NT2/D1 (cell line): Measurements from ENCODE around the gene CD164L2.

Experiments
- DNase-seq: peaks from one replicate; pipeline ENCODE4 v3.0.0-alpha.2; 2011; ENCODE audit warnings: low read depth, low spot score
- H3K27me3 ChIP-seq: 2 replicates; pipeline ENCODE4 v1.6.0; 2011; ENCODE audit warnings: mild to moderate bottlenecking; ENCODE audit not compliant: insufficient read length, insufficient read depth
- H3K36me3 ChIP-seq: 2 replicates; pipeline ENCODE4 v1.6.1; 2011; ENCODE audit warnings: mild to moderate bottlenecking, low read length, mixed read lengths; ENCODE audit not compliant: insufficient read depth, insufficient read length
- H3K4me1 ChIP-seq: 2 replicates; pipeline ENCODE4 v1.5.1; 2011; ENCODE audit not compliant: insufficient read depth, insufficient read length
- H3K4me3 ChIP-seq: 2 replicates; pipeline ENCODE4 v1.5.1; 2011; ENCODE audit warnings: low read depth; ENCODE audit not compliant: insufficient read length
- H3K9ac ChIP-seq: 2 replicates; pipeline ENCODE4 v1.6.0; 2011; ENCODE audit warnings: low read depth; ENCODE audit not compliant: insufficient read length
- H3K9me3 ChIP-seq: 2 replicates; pipeline ENCODE4 v1.5.1; 2011; ENCODE audit warnings: mild to moderate bottlenecking, low read length; ENCODE audit not compliant: insufficient read depth
- SUZ12 ChIP-seq: IDR thresholded peaks from 2 replicates; pipeline ENCODE4 v1.6.1; 2011; ENCODE audit not compliant: insufficient read length, insufficient read depth; ENCODE audit errors: extremely low read depth
- YY1 ChIP-seq: IDR thresholded peaks from 2 replicates; pipeline ENCODE4 v1.6.1; 2011; ENCODE audit not compliant: insufficient read length, insufficient read depth
- ZNF274 ChIP-seq: IDR thresholded peaks from 2 replicates; pipeline ENCODE4 v1.6.1; 2011; ENCODE audit warnings: mild to moderate bottlenecking, low read depth, low read length

Gene CD164L2

DNA sequence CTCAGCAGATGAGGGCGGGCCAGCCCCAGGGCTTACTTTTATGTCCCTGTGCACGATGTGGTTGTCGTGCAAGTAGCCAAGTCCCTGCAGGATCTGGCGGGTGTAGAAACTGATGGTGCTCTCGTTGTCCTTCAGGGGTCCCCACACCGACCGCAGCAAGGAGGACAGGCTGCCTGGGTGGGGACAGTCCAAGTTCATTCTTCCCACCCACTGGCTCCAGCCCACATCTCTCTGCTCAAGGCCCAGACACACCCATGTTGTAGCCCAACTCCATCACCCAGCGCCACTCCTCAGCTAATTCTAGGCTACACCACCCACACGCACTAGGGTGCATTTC, 23.3 kb downstream of the CD164L2 start:
- Histone ChIP-seq H3K9ac (no peak overlapping the region), H3K9me3 (no peaks in the 10 kb centered on the region), H3K4me1 (peaks cover 28% of the 10 kb centered on the region), H3K4me3 (no peak overlapping the region), H3K27me3 (peaks cover 20% of the 10 kb centered on the region), H3K36me3 (peaks cover 64% of the 10 kb centered on the region)
- no peak for DNase-seq
- TF ChIP-seq YY1 (no peak), ZNF274 (no peak), SUZ12 (no peak)

DNA sequence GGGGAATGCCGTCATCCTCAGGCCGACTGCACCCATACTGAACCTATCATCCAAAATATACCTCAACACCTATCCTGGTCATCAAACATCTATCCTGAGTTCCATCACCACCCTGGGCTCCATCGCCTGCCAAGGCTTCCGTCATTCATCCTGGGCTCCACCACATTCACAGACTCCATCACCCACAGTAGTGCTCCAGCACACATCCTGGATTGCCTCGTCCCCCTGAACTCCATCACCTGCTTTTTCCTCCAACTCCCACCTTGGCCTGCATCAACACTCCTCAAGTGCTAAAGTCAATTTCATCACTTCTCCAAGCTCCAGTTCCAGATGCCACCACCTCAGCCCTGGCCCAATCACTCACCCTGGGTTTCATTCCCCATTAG, 24.2 kb downstream of the CD164L2 start:
- DNase-seq = no peak
- H3K36me3 ChIP-seq = peaks cover 65% of the 10 kb centered on the region
- H3K9me3 ChIP-seq = no peaks in the 10 kb centered on the region
- H3K4me3 ChIP-seq = no peak overlapping the region
- H3K9ac ChIP-seq = no peak overlapping the region
- peaks cover 20% of the 10 kb centered on the region for H3K27me3 ChIP-seq
- no peak for TF ChIP-seq SUZ12
- TF ChIP-seq YY1 = no peak
- no peak for TF ChIP-seq ZNF274
- peaks cover 22% of the 10 kb centered on the region for H3K4me1 ChIP-seq

DNA sequence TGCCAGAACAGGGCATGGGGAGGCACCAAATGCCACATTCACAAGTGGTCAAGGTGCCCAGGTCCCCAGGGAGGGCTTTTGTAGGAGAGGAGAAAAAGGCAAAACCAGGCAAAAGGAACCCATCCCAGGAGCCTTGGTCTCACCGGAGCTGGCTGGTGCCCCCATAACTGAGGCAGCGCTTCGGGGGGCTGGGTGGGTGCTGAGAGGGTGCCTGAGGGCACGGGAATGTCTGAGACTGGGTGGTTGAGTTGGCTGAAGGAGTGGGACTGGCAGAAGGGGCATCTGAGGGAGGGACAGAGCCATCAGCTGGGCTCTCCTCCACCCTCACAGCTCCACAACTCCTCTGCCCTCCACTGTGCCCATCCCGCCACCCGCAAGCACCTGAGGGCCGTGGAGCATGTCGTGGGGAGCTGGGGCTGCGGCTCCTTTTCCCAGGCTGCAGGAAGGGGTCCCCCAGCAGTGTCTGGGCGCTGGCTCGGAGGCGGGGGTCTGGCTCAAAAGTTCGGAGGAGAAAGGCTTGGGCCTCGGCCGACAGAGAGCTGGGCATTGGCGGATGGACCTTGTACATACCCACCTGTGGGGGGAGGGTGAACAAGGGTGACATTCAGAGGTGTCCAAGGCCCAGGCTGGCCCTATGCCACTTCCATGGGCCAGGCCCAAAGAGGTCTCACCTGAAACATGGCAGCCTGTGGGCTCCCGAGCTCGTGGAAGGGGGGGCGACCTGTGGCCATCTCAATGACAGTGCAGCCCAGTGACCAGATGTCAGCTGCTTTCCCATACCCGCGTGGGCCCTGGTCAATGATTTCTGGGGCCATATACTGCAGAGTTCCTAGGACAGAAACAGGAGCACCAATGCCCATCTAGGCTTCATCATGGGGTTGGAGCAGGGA, 24.9 kb downstream of the CD164L2 start:
- Histone ChIP-seq H3K9me3 (no peaks in the 10 kb centered on the region), H3K36me3 (peaks cover 71% of the 10 kb centered on the region), H3K4me3 (no peak overlapping the region), H3K27me3 (peaks cover 20% of the 10 kb centered on the region), H3K4me1 (peaks cover 23% of the 10 kb centered on the region), H3K9ac (peak overlapping the region; percentile 45)
- TF ChIP-seq YY1 (no peak), SUZ12 (no peak), ZNF274 (no peak)
- no peak for DNase-seq

DNA sequence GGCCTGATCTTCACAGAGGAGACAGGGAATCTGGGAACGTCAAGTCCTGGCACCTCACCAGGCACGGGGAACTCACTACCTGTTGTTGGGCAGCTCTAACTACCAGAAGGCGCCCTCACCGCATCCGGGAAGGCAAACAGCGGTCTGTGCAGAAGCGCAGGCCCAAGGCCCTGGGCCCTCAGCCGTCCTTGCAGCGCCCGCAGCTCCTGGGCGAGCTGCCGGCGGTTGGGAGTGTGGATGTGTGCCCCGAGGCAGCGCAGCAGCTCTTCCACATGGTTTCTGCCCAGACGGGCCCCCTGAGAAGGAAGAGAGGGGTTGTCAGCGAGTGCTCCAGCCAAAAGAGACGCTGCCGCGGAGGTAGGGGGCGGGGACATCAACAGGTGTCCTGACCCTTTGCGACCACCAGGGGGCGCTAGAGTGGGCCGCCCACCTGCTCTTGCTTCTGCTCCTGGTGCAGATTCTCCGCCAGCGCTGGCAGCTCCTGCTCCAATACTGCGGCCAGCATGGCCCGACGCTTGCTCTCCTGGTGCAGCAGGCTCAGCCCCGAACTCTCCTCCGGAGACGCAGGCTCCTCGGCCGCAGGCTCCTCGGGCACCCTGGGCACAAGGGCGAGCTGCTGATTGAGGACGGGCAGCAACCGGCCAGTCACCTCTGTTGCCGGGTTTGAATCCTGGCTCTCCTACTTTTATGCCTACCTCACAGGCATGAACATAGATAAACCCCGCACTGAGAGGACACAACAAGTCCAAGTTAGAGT, 25.7 kb downstream of the CD164L2 start:
- Histone ChIP-seq H3K9me3 (no peaks in the 10 kb centered on the region), H3K4me1 (peaks cover 21% of the 10 kb centered on the region), H3K4me3 (no peak overlapping the region), H3K27me3 (peaks cover 20% of the 10 kb centered on the region), H3K9ac (peak overlapping the region; percentile 45), H3K36me3 (peaks cover 66% of the 10 kb centered on the region)
- TF ChIP-seq YY1 = no peak
- TF ChIP-seq SUZ12 = no peak
- no peak for TF ChIP-seq ZNF274
- no peak for DNase-seq

DNA sequence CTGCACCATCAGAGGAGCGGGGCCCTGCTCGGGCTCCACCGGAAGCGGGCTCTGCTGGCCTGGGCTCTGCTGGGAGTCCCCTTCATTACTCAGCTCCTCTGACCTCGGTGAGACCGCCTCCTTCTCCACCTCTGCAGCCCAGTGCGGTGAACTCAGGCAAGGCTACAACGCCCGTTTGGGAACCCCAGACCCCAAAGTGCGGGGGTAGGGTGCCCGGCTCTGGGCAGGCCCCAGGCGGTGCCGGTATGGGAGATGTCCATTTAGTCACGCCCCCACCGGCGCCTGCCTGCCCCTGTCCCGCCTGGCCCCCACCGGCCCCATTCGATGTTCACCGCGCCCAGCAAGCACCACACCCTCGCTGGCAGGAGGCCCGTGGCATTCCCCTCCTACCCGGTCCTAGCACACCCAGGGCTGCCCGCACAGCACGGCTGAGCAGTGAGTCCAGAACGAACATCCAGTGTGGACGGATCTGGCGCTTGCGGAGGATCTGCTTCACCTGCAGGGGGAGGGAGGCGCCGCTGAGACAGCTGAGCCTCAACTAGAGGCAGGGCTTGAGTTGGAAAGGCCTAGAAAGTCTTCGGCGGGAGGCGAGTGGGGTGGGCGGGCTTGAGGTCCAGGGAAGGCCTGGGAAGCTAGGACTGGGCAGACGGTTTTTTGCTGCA, 26.4 kb downstream of the CD164L2 start:
- Histone ChIP-seq H3K36me3 (peaks cover 60% of the 10 kb centered on the region), H3K9ac (peak overlapping the region; percentile 42), H3K4me1 (peaks cover 22% of the 10 kb centered on the region), H3K9me3 (no peaks in the 10 kb centered on the region), H3K27me3 (peaks cover 20% of the 10 kb centered on the region), H3K4me3 (no peak overlapping the region)
- DNase-seq = no peak
- TF ChIP-seq SUZ12 = no peak
- TF ChIP-seq ZNF274 = no peak
- TF ChIP-seq YY1 = no peak

DNA sequence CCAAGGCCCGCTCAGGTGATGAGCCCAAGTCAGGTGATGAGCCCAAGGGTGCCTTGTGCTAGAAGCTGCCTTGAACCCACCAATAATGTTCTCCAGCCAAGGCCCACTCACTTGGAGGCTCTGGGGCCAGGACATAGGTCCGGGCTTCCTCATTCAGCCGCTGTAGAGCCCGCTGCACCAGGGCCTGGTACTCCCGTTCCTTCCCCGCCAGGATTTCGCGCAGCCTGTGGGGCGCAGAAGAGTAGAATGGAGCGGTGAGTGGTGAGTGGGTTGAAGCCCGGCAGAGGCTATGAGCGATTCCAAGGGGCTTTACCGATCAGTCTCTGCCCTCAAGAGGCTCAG, 26.9 kb downstream of the CD164L2 start:
- peaks cover 20% of the 10 kb centered on the region for H3K27me3 ChIP-seq
- H3K4me1 ChIP-seq = peaks cover 25% of the 10 kb centered on the region
- H3K4me3 ChIP-seq = no peak overlapping the region
- no peak overlapping the region for H3K9ac ChIP-seq
- H3K36me3 ChIP-seq = peaks cover 55% of the 10 kb centered on the region
- DNase-seq = no peak
- no peaks in the 10 kb centered on the region for H3K9me3 ChIP-seq
- TF ChIP-seq ZNF274 (no peak), YY1 (no peak), SUZ12 (no peak)

DNA sequence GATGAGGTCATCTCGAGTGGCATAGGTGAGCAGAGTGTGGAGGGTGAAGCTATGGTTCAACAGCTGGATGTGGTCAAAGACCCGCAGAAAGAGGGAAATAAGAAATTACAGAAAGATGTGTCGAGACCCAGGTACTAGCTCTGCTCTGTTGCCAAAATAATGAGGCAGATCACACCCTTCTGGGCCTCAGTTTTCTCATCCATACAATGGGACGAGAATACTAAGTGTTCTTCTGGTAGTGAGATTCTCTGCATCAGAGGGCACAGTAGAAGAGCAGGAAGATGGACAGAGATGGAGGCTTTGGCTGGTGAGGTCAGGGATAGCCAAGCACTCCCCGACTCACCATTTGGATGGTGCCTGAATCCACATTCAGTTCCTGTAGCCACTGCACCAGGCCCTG, 27.4 kb downstream of the CD164L2 start:
- Histone ChIP-seq H3K9me3 (no peaks in the 10 kb centered on the region), H3K36me3 (peaks cover 51% of the 10 kb centered on the region), H3K9ac (no peak overlapping the region), H3K27me3 (peaks cover 20% of the 10 kb centered on the region), H3K4me3 (no peak overlapping the region), H3K4me1 (peaks cover 25% of the 10 kb centered on the region)
- no peak for DNase-seq
- TF ChIP-seq ZNF274 (no peak), SUZ12 (no peak), YY1 (no peak)
